HepG2 (cell line): Measurements from ENCODE around the gene SLFNL1. TPM values are rescaled to one million over a fixed set of nuclear protein-coding genes. Genes with fewer than 3 reads are reported as not detected.

Experiments
- ATAC-seq: fragments of 200-7000 bp; cut with Tn5 transposase; 3 replicates; pipeline ENCODE4 v1.9.1; 2020; ENCODE audit warnings: mild to moderate bottlenecking, moderate library complexity
- BruUV-seq: library from RNA; stranded (reverse); fragments of 400-500 nt; replicated peaks from 2 replicates; lab custom pipeline; 2021; lab: Mats Ljungman, UMichigan
- CTCF ChIA-PET: fragments of 300-600 bp; formaldehyde crosslinking; extraction: SDS; loops from one replicate; lab custom pipeline; 2021; ENCODE audit warnings: low total read pairs, inconsistent platforms, low intra/inter-chr PET ratio; lab: Yijun Ruan, JAX
- POLR2A ChIA-PET: fragments of 350-600 bp; sonication (Branson Sonifier 250); formaldehyde crosslinking; loops from one replicate; lab custom pipeline; 2020; ENCODE audit warnings: antibody characterized with exemption, inconsistent platforms; lab: Yijun Ruan, JAX
- DNase-seq: peaks from one replicate; pipeline ENCODE4 v3.0.0-alpha.2; 2015; ENCODE audit warnings: low spot score
- FAIRE-seq: peaks from 3 replicates; lab custom pipeline; 2011; peaks lifted over from hg19 to GRCh38; lab: Jason Lieb, UNC
- H2AFZ ChIP-seq: one replicate; pipeline ENCODE4 v1.6.1; 2011; ENCODE audit warnings: low read length, inconsistent platforms
- H3K27ac ChIP-seq: fragments of 300-600 bp; 3 replicates; pipeline ENCODE4 v1.8.0; 2011; ENCODE audit warnings: mixed run types, mild to moderate bottlenecking, mixed read lengths, low read length, inconsistent platforms; ENCODE audit not compliant: insufficient read depth; ENCODE audit errors: extremely low read length
- H3K27me3 ChIP-seq, 2 experiments: fragments of 200-600 bp in 1 of 2; 2 replicates in 1 of 2; 3 replicates in 1 of 2; pipeline versions ENCODE4 v1.6.0 to v1.8.0; 2011; ENCODE audit warnings: low read length in 2 of 2, mild to moderate bottlenecking in 2 of 2, moderate library complexity in 2 of 2, inconsistent platforms in 1 of 2; ENCODE audit not compliant: insufficient read depth in 2 of 2, control insufficient read depth in 1 of 2
- H3K36me3 ChIP-seq, 2 experiments: fragments of 200-600 bp in 1 of 2; replicated peaks in 1 of 2; 2 replicates in 1 of 2; 3 replicates in 1 of 2; pipeline versions ENCODE4 v1.5.1 to v1.8.0; 2011; ENCODE audit warnings: low read length in 2 of 2, inconsistent platforms in 1 of 2; ENCODE audit not compliant: insufficient read depth in 2 of 2, control insufficient read depth in 1 of 2
- H3K4me1 ChIP-seq: 2 replicates; pipeline ENCODE4 v1.5.1; 2012; ENCODE audit warnings: low read length, inconsistent platforms; ENCODE audit not compliant: insufficient read depth
- H3K4me2 ChIP-seq: 2 replicates; pipeline ENCODE4 v1.6.0; 2011; ENCODE audit warnings: low read depth, low read length, inconsistent platforms
- H3K4me3 ChIP-seq, 3 experiments: fragments of 200-600 bp in 1 of 3; sonication (generic), shearing (Covaris generic) in 1 of 3; replicated peaks in 1 of 3; 2 replicates each; pipeline ENCODE4 v1.5.1; 2011 to 2016; ENCODE audit warnings: low read length in 3 of 3, inconsistent platforms in 2 of 3, low read depth in 2 of 3, mild to moderate bottlenecking in 2 of 3, control low read depth in 1 of 3, mixed read lengths in 1 of 3; ENCODE audit not compliant: insufficient read depth in 1 of 3
- H3K79me2 ChIP-seq: one replicate; pipeline ENCODE4 v1.6.1; 2011; ENCODE audit warnings: low read length, inconsistent platforms; ENCODE audit not compliant: insufficient read depth
- H3K9ac ChIP-seq: 2 replicates; pipeline ENCODE4 v1.6.0; 2011; ENCODE audit warnings: mild to moderate bottlenecking, low read depth, low read length, inconsistent platforms; ENCODE audit not compliant: insufficient read depth
- H3K9me3 ChIP-seq: 2 replicates; pipeline ENCODE4 v1.5.1; 2012; ENCODE audit warnings: mild to moderate bottlenecking, low read length
- H4K20me1 ChIP-seq: 2 replicates; pipeline ENCODE4 v1.6.0; 2011; ENCODE audit warnings: inconsistent platforms, mild to moderate bottlenecking, low read length, moderate library complexity; ENCODE audit not compliant: insufficient read depth
- ARNT ChIP-seq: fragments of 450-650 bp; IDR thresholded peaks from 2 replicates; pipeline ENCODE4 v1.6.1; 2017
- NCOR1 ChIP-seq: fragments of 200-600 bp; sonication (generic); IDR thresholded peaks from 2 replicates; pipeline ENCODE4 v1.7.0; 2017; ENCODE audit warnings: antibody characterized with exemption, low read length, borderline replicate concordance
- PITX1 ChIP-seq: sonication (generic); formaldehyde crosslinking; IDR thresholded peaks from 2 replicates; pipeline ENCODE4 v1.5.1; 2020; ENCODE audit warnings: mild to moderate bottlenecking, missing genetic modification reagents
- PLRG1 ChIP-seq: fragments of 450-650 bp; conservative IDR thresholded peaks from 2 replicates; pipeline ENCODE4 v1.6.1; 2016
- ZBTB3 ChIP-seq: sonication (generic); formaldehyde crosslinking; IDR thresholded peaks from 2 replicates; pipeline ENCODE4 v1.4.0; 2020; ENCODE audit warnings: low read depth, mild to moderate bottlenecking, moderate library complexity, missing genetic modification reagents, borderline replicate concordance
- ZC3H4 ChIP-seq: sonication (generic); formaldehyde crosslinking; IDR thresholded peaks from 2 replicates; pipeline ENCODE4 v1.4.0; 2020; ENCODE audit warnings: missing genetic modification reagents, borderline replicate concordance
- ZFP91 ChIP-seq: sonication (generic); formaldehyde crosslinking; IDR thresholded peaks from 2 replicates; pipeline ENCODE4 v1.9.0; 2022; ENCODE audit warnings: missing genetic modification reagents, mild to moderate bottlenecking, borderline replicate concordance
- ZNF646 ChIP-seq: sonication (generic); formaldehyde crosslinking; IDR thresholded peaks from 2 replicates; pipeline ENCODE4 v1.9.0; 2021; ENCODE audit warnings: mild to moderate bottlenecking, missing genetic modification reagents
- ZNF788 ChIP-seq: sonication (generic); formaldehyde crosslinking; IDR thresholded peaks from 2 replicates; pipeline ENCODE4 v1.5.0; 2020; ENCODE audit warnings: mild to moderate bottlenecking, missing genetic modification reagents, borderline replicate concordance
- WGBS: methylation state at CpG from one replicate; pipeline ENCODE4 v1.1.6; 2017; ENCODE audit warnings: low lambda C conversion rate; 5-methylcytosine and 5-hydroxymethylcytosine counted together
- in situ Hi-C: cut with HindIII; loops from 2 replicates; pipeline ENCODE4 v1.10.0; 2017; ENCODE audit warnings: low pct_unique_long_range_greater_than_20kb; ENCODE audit not compliant: extremely low pct_ligation_motif_present
- intact Hi-C: fragments of 100-400 bp; cut with micrococcal nuclease; formaldehyde crosslinking; loops from one replicate; pipeline ENCODE4 v1.10.0; 2022; ENCODE audit not compliant: unreplicated experiment
- polyA plus RNA-seq, 8 experiments: library from polyadenylated mRNA; depleted of rRNA in 3 of 8; stranded (reverse) in 7 of 8; unstranded in 1 of 8; fragments of >200 nt; fragmentation: Illumina TruSeq in 4 of 8; extraction: Trizol in 4 of 8; gene quantifications; 2 replicates each; pipeline versions ENCODE4 v1.2.1 to v1.2.3, GENCODE V29; 2011 to 2016; ENCODE audit warnings: low read depth in 4 of 8, missing spikeins in 1 of 8, mixed read lengths in 1 of 8; ENCODE audit not compliant: insufficient read depth in 1 of 8
- total RNA-seq, 5 experiments: library from RNA; depleted of rRNA; stranded (reverse); fragments of >200 nt; fragmentation: Illumina TruSeq; extraction: Trizol; gene quantifications; 2 replicates each; pipeline ENCODE4 v1.2.3, GENCODE V29; 2016; ENCODE audit warnings: low read depth in 1 of 5

The SLFNL1 gene
- total and polyA plus RNA-seq, 2 of the 13 experiments (the other 11 are each of a cell fraction or from before 2014, with no cell fraction given) = 0.07 to 0.20 TPM

DNA sequence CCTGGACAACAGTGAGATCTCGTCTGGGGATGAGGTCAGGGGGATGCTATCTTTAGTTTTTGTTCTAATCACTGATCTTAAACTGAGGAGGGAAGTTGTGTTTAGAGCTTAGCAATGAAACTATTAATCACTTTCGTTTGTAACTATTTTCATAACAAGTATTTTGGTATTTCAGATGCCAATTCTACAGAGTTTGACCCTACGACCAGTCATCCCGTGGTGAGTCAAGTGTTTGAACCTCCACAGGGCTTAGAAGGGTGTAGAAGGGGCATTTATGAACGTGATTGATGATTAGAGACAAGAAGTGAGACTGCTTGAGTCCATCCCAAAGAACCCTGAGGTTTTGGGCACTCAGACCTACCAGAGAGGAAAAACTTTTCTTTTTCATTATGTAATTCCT lies 15.6 kb downstream of the SLFNL1 start:
- Histone ChIP-seq H3K9ac (no peak overlapping the region), H3K4me2 (no peak overlapping the region), H3K4me3 (no peak overlapping the region), H3K9me3 (no peaks in the 10 kb centered on the region), H3K4me1 (peaks cover 7% of the 10 kb centered on the region; the same call in 1 of the 2 replicates), H2AFZ (no peak overlapping the region), H3K36me3 (peaks cover 36 to 95% of the 10 kb centered on the region in 2 experiments), H4K20me1 (no peaks in the 10 kb centered on the region), H3K27ac (no peak overlapping the region), H3K27me3 (no peaks in the 10 kb centered on the region), H3K79me2 (no peaks in the 10 kb centered on the region)
- intact Hi-C loops = no loop called here
- TF ChIP-seq PITX1 (no peak), ZFP91 (no peak), NCOR1 (no peak), ZNF788 (no peak), ZBTB3 (CRISPR knock-in tag) (no peak), PLRG1 (no peak), ZNF646 (CRISPR knock-in tag) (no peak), ARNT (no peak), ZC3H4 (CRISPR knock-in tag) (no peak)
- no TSS peak for BruUV-seq
- ChIA-PET POLR2A (no interaction called here), CTCF (no interaction called here)
- no peak for ATAC-seq
- in situ Hi-C loops = no loop called here
- DNase-seq = no peak
- no peak for FAIRE-seq
- 93% methylated on average over 5 of the region's 5 CpGs for WGBS
